Pancreas (tissue), 10 donors: ENCODE results near the gene ATAT1. TPM values are rescaled to one million over a fixed set of nuclear protein-coding genes. Genes with fewer than 3 reads are reported as not detected.
A peak's percentile ranks its signal among the peaks of the same experiment; 100 is the strongest.

Experiments used
- ATAC-seq, 4 donors: fragments of 200-7000 bp; cut with Tn5 transposase; one replicate each; pipeline versions ENCODE4 v1.8.0 to v1.9.1; 2020; ENCODE audit warnings: mild to moderate bottlenecking in 4 of 4, moderate library complexity in 4 of 4
- DNase-seq, 6 donors: peaks; one replicate each; pipeline ENCODE4 v3.0.0-alpha.2; 2020
- FAIRE-seq: peaks from 2 replicates; lab custom pipeline; 2012; peaks lifted over from hg19 to GRCh38; lab: Jason Lieb, UNC
- H3K27ac ChIP-seq, 4 donors: fragments of 200-600 bp; sonication (generic); 1 replicate in 3 of 4; 2 replicates in 1 of 4; pipeline versions ENCODE4 v1.5.0 to v1.8.0; 2020
- H3K27me3 ChIP-seq, 4 donors: fragments of 200-600 bp; one replicate each; pipeline ENCODE4 v1.8.0; 2021
- H3K36me3 ChIP-seq, 3 donors: fragments of 200-600 bp; sonication (generic) in 1 of 3; one replicate each; pipeline versions ENCODE4 v1.5.0 to v1.8.0; 2020 to 2021
- H3K4me1 ChIP-seq, 3 donors: fragments of 200-600 bp; one replicate each; pipeline ENCODE4 v1.8.0; 2021
- H3K4me3 ChIP-seq, 4 donors: fragments of 200-600 bp; sonication (generic) in 2 of 4; one replicate each; pipeline versions ENCODE4 v1.5.0 to v1.8.0; 2020 to 2021
- H3K9me3 ChIP-seq, 4 donors: fragments of 200-600 bp; one replicate each; pipeline ENCODE4 v1.8.0; 2021
- CTCF ChIP-seq, 4 donors: fragments of 200-600 bp; sonication (generic) in 3 of 4; IDR thresholded peaks; one replicate each; pipeline versions ENCODE4 v1.5.0 to v1.8.0; 2021; ENCODE audit warnings: antibody characterized with exemption in 4 of 4
- WGBS, 2 donors: extraction: QIAGEN DNeasy Blood & Tissue Kit; methylation state at CpG; one replicate each; pipeline ENCODE4 v1.1.7; 2013; 5-methylcytosine and 5-hydroxymethylcytosine counted together
- intact Hi-C, 3 donors: fragments of 100-400 bp; cut with DNase I; formaldehyde crosslinking; loops; one replicate each; pipeline versions ENCODE4 v1.11.1 to v1.14.2; 2022
- polyA plus RNA-seq, 2 donors: library from polyadenylated mRNA; stranded (reverse); fragments of 200-250 nt; gene quantifications; one replicate each; pipeline ENCODE4 v1.2.3, GENCODE V29; 2013
- total RNA-seq, 6 donors: library from RNA; stranded (reverse); fragmentation: NEBNext Ultra II Directional in 4 of 6; extraction: Animal tissue kit (Norgen Biotek cat#: 25700) in 4 of 6; gene quantifications; one replicate each; pipeline versions ENCODE4 v1.2.1 to v1.2.4, GENCODE V29; 2021 to 2023
- donor health status: healthy with polysubstance abuse.
- donor health status: DM: no; HTN: no; CAD: no; lungs with moderate emphysema.
- donor health status: DM: no; HTN: no; CAD: no.
- donor health status: control.
- donor health status: control.
- donor health status: Bipolar disorder and iron deficiency.
- donor health status: DM: yes; HTN: yes; CAD: no.
- donor health status: DM: no; HTN: no; CAD: no.
- donor health status: DM: no; HTN: no; CAD: no.
- donor health status: DM: yes; HTN: yes; CAD: no.

ATAT1 gene
- total and polyA plus RNA-seq, 8 donors = 2.1 to 9.1 (median 3.6) TPM

- DNase-seq (peak in 1 of 6 donors; percentile 29), ATAC-seq (no peak), FAIRE-seq (no peak)
- Histone ChIP-seq H3K4me1 (peaks cover under 1 to 4% (median 3%) of the 10 kb centered on the region in 3 donors), H3K4me3 (no peak overlapping the region), H3K27me3 (no peaks in the 10 kb centered on the region), H3K36me3 (peaks cover 0 to 8% (median 0%) of the 10 kb centered on the region in 3 donors), H3K9me3 (no peaks in the 10 kb centered on the region), H3K27ac (no peak overlapping the region)
- no peak for TF ChIP-seq CTCF (IDR thresholded peaks at IDR 0.05)
- 81 to 82% methylated on average over 10 of the region's 10 CpGs for WGBS, 2 donors
- intact Hi-C loops = no loop called here
Measured at GRCh38 chr6:30676660-30677285, 50.1 kb downstream of the ATAT1 start.

- DNase-seq (peak; percentile 74 to 97 (median 88)), FAIRE-seq (no peak), ATAC-seq (peak; percentile 88 to 93 (median 90))
- Histone ChIP-seq H3K36me3 (peaks cover 0 to 8% (median 0%) of the 10 kb centered on the region in 3 donors), H3K27me3 (no peaks in the 10 kb centered on the region), H3K4me3 (peak overlapping the region in 1 of 4 donors; percentile 78), H3K9me3 (no peaks in the 10 kb centered on the region), H3K27ac (peak overlapping the region in 1 of 4 donors; percentile 8), H3K4me1 (no peaks in the 10 kb centered on the region)
- intact Hi-C loops = no loop called here
- TF ChIP-seq CTCF (IDR thresholded peaks at IDR 0.05) = peak; percentile 88 to 95 (median 92)
- WGBS, 2 donors = 8 to 11% methylated on average over 28 to 31 of the region's 31 CpGs
Measured at GRCh38 chr6:30678964-30679726, 52.5 kb downstream of the ATAT1 start.

- DNase-seq (peak in 1 of 6 donors; percentile 22), ATAC-seq (no peak), FAIRE-seq (no peak)
- Histone ChIP-seq H3K4me3 (peak overlapping the region in 1 of 4 donors; percentile 78), H3K4me1 (no peaks in the 10 kb centered on the region), H3K27ac (no peak overlapping the region), H3K9me3 (no peaks in the 10 kb centered on the region), H3K27me3 (no peaks in the 10 kb centered on the region), H3K36me3 (peaks cover 0 to 8% (median 0%) of the 10 kb centered on the region in 3 donors)
- WGBS, 2 donors = 72 to 82% methylated on average over 7 of the region's 7 CpGs
- intact Hi-C loops = loop anchor here (2.0 to 5.0 kb wide), 3 partner anchors 42 to 47 kb away; partner anchors contain the start of gene TUBB (in 1 of the 3)
- no peak for TF ChIP-seq CTCF (IDR thresholded peaks at IDR 0.05)
Measured at GRCh38 chr6:30679765-30680535, 53.3 kb downstream of the ATAT1 start.

DNA sequence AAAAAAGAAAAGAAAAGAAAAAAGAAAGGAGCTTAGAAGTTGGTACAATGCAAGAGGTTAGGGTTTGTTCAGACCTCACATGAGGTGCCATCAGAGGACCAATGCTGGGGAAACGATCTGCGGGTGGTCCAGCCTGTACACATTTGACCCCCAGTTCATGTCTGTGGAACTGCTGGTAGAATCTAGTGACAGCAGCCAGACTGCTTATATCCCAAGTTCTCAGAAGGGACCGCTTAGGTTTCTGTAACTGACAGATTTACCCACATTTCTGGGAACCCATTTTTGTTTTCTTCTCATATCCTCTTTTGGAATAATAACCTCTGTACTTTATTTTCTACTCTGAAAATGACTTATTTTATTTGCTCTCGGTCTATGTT lies 55.1 kb downstream of the ATAT1 start:
- H3K4me3 ChIP-seq = peak overlapping the region in 1 of 4 donors; percentile 78
- H3K27ac ChIP-seq = peak overlapping the region in 1 of 4 donors; percentile 92
- H3K36me3 ChIP-seq = peaks cover 0 to 6% (median 0%) of the 10 kb centered on the region in 3 donors
- H3K9me3 ChIP-seq = no peaks in the 10 kb centered on the region
- 72 to 84% methylated on average over 4 of the region's 4 CpGs for WGBS, 2 donors
- ATAC-seq = no peak
- no peak for FAIRE-seq
- H3K4me1 ChIP-seq = no peaks in the 10 kb centered on the region
- H3K27me3 ChIP-seq = no peaks in the 10 kb centered on the region
- intact Hi-C loops = loop anchor here (2.0 to 5.0 kb wide), 3 partner anchors 41 to 46 kb away; partner anchors contain the start of gene TUBB (in 1 of the 3)
- DNase-seq = peak in 1 of 6 donors; percentile 3
- no peak for TF ChIP-seq CTCF (IDR thresholded peaks at IDR 0.05)
